CD14-positive monocyte (primary cell): ENCODE data around the gene FNDC3A. TPM values are rescaled to one million over a fixed set of nuclear protein-coding genes. Genes with fewer than 3 reads are reported as not detected.

Source experiments
- DNase-seq, 3 donors: peaks; one replicate each; pipeline ENCODE4 v3.0.0-alpha.2; 2011 to 2022
- H2AFZ ChIP-seq: 2 replicates; pipeline ENCODE4 v1.6.0; 2012; ENCODE audit warnings: mild to moderate bottlenecking, low read depth, low read length, inconsistent platforms; ENCODE audit not compliant: insufficient read depth, poor library complexity, severe bottlenecking
- H3K27ac ChIP-seq, 2 donors: 1 replicate in 1 of 2; 2 replicates in 1 of 2; pipeline ENCODE4 v1.5.1; 2012 to 2013; ENCODE audit warnings: low read length in 2 of 2, control low read depth in 1 of 2, inconsistent platforms in 1 of 2, low read depth in 1 of 2, mild to moderate bottlenecking in 1 of 2
- H3K27me3 ChIP-seq, 2 donors: one replicate each; pipeline versions ENCODE4 v1.6.0 to v1.6.1; 2011 to 2013; ENCODE audit warnings: low read length in 2 of 2; ENCODE audit not compliant: control insufficient read depth in 2 of 2, insufficient read depth in 2 of 2
- H3K36me3 ChIP-seq, 2 donors: replicated peaks in 1 of 2; 1 replicate in 1 of 2; 2 replicates in 1 of 2; pipeline versions ENCODE4 v1.5.1 to v1.6.1; 2012 to 2013; ENCODE audit warnings: low read length in 2 of 2, control low read depth in 1 of 2, inconsistent platforms in 1 of 2, mild to moderate bottlenecking in 1 of 2; ENCODE audit not compliant: insufficient read depth in 2 of 2, control insufficient read depth in 1 of 2
- H3K4me1 ChIP-seq, 2 donors: 1 replicate in 1 of 2; 2 replicates in 1 of 2; pipeline versions ENCODE4 v1.5.1 to v1.6.1; 2012 to 2013; ENCODE audit warnings: low read length in 2 of 2, control low read depth in 1 of 2, inconsistent platforms in 1 of 2, mild to moderate bottlenecking in 1 of 2, moderate library complexity in 1 of 2; ENCODE audit not compliant: insufficient read depth in 2 of 2, control insufficient read depth in 1 of 2
- H3K4me2 ChIP-seq: replicated peaks from 2 replicates; pipeline ENCODE3; 2012; ENCODE audit warnings: low read length, moderate library complexity, mild to moderate bottlenecking; ENCODE audit not compliant: poor library complexity, severe bottlenecking; ENCODE audit errors: extremely low read depth
- H3K4me3 ChIP-seq, 3 experiments: fragments of 200-600 bp in 1 of 3; sonication (generic) in 1 of 3; replicated peaks in 1 of 3; 1 replicate in 2 of 3; 2 replicates in 1 of 3; pipeline ENCODE4 v1.5.1; 2011 to 2013; ENCODE audit warnings: low read length in 3 of 3, mild to moderate bottlenecking in 3 of 3, control low read depth in 2 of 3, low read depth in 2 of 3, inconsistent platforms in 1 of 3, moderate library complexity in 1 of 3
- H3K79me2 ChIP-seq: 2 replicates; pipeline ENCODE4 v1.6.0; 2012; ENCODE audit warnings: mild to moderate bottlenecking, control low read depth, inconsistent platforms, low read length, moderate library complexity; ENCODE audit not compliant: insufficient read depth
- H3K9ac ChIP-seq: 2 replicates; pipeline ENCODE4 v1.6.0; 2017; ENCODE audit warnings: low read length, mild to moderate bottlenecking; ENCODE audit not compliant: insufficient read depth, poor library complexity, severe bottlenecking
- H3K9me3 ChIP-seq, 2 donors: replicated peaks in 1 of 2; 1 replicate in 1 of 2; 2 replicates in 1 of 2; pipeline versions ENCODE4 v1.5.1 to v1.6.1; 2012 to 2013; ENCODE audit warnings: low read length in 2 of 2, control low read depth in 1 of 2; ENCODE audit not compliant: control insufficient read depth in 1 of 2, insufficient read depth in 1 of 2
- H4K20me1 ChIP-seq: 2 replicates; pipeline ENCODE4 v1.6.0; 2012; ENCODE audit warnings: mild to moderate bottlenecking, low read length, control low read depth, moderate library complexity; ENCODE audit not compliant: insufficient read depth
- H3K27ac Mint-ChIP-seq, 7 donors: one replicate each; pipeline ENCODE4 v1.8.0; 2020; ENCODE audit warnings: mild to moderate bottlenecking in 7 of 7, mixed read lengths in 7 of 7, moderate library complexity in 6 of 7, inconsistent platforms in 2 of 7
- H3K27me3 Mint-ChIP-seq, 3 donors: one replicate each; pipeline ENCODE4 v1.8.0; 2021 to 2022; ENCODE audit warnings: low read depth in 3 of 3, mild to moderate bottlenecking in 3 of 3, mixed read lengths in 3 of 3, moderate library complexity in 3 of 3, inconsistent platforms in 1 of 3
- H3K36me3 Mint-ChIP-seq, 2 donors: one replicate each; pipeline ENCODE4 v1.8.0; 2020; ENCODE audit warnings: mixed read lengths in 2 of 2, inconsistent platforms in 1 of 2, mild to moderate bottlenecking in 1 of 2
- H3K4me1 Mint-ChIP-seq: one replicate; pipeline ENCODE4 v1.8.0; 2020; ENCODE audit warnings: mild to moderate bottlenecking, mixed read lengths
- H3K4me3 Mint-ChIP-seq, 2 donors: one replicate each; pipeline ENCODE4 v1.8.0; 2020; ENCODE audit warnings: mild to moderate bottlenecking in 2 of 2, mixed read lengths in 2 of 2, moderate library complexity in 1 of 2
- H3K9me3 Mint-ChIP-seq, 7 donors: one replicate each; pipeline ENCODE4 v1.8.0; 2020 to 2022; ENCODE audit warnings: mixed read lengths in 7 of 7, mild to moderate bottlenecking in 6 of 7, moderate library complexity in 6 of 7, inconsistent platforms in 2 of 7
- WGBS: methylation state at CpG from one replicate; pipeline ENCODE4 v1.1.5; 2013; ENCODE audit warnings: missing lambda C conversion rate; ENCODE audit not compliant: insufficient coverage; 5-methylcytosine and 5-hydroxymethylcytosine counted together
- intact Hi-C, 2 donors: fragments of 100-400 bp; cut with micrococcal nuclease; formaldehyde crosslinking; loops; one replicate each; pipeline versions ENCODE4 v1.15.0 to v1.15.1; 2023
- polyA plus RNA-seq, 3 donors: library from polyadenylated mRNA; depleted of rRNA in 1 of 3; unstranded in 2 of 3; stranded (reverse) in 1 of 3; fragments of 300-500 nt in 2 of 3; fragments of >200 nt in 1 of 3; fragmentation: Illumina TruSeq in 2 of 3; gene quantifications; 1 replicate in 2 of 3; 2 replicates in 1 of 3; pipeline ENCODE4 v1.2.3, GENCODE V29; 2012 to 2021
- TF ChIP-seq, protein P1 (sequence below): fragments of 200-600 bp; IDR thresholded peaks from one replicate; pipeline ENCODE4 v1.8.0; 2022; ENCODE audit warnings: antibody characterized with exemption, mild to moderate bottlenecking

Gene FNDC3A
- polyA plus RNA-seq, 3 donors, result 8.3 to 27.0 (median 12.0) TPM

DNA sequence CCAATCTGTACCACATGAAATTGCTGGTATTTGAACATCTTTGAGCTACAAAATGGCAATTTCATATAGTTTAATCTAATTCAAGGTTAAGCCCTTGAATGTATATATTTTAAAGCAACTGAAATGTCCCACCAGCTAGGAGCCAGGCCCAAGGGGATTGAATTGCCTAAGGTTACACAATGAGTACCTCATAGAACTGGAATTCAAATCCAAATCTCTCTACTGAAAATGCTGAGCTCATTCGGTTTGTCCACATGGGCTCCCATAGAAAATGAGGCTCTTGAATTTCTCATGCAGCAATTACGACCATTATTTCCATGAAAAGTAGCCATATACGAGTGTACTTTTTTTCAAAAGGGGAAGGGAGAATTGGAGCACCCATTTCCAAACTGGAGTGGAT is 31.5 kb upstream of the FNDC3A start:
- intact Hi-C loops, result no loop called here
- Mint-ChIP-seq H3K27ac (no peak overlapping the region), H3K9me3 (peaks cover 0 to 3% (median 0%) of the 10 kb centered on the region in 7 donors), H3K27me3 (peaks cover 0 to 2% (median 1%) of the 10 kb centered on the region in 3 donors), H3K4me3 (no peak overlapping the region), H3K4me1 (peaks cover 2% of the 10 kb centered on the region), H3K36me3 (no peaks in the 10 kb centered on the region)
- H3K4me1 ChIP-seq, result no peaks in the 10 kb centered on the region
- WGBS, result 100% methylated on average over 1 of the region's 3 CpGs
- H4K20me1 ChIP-seq, result no peaks in the 10 kb centered on the region
- H2AFZ ChIP-seq, result no peak overlapping the region
- no peaks in the 10 kb centered on the region for H3K27me3 ChIP-seq
- no peak overlapping the region for H3K27ac ChIP-seq
- H3K79me2 ChIP-seq, result no peaks in the 10 kb centered on the region
- no peaks in the 10 kb centered on the region for H3K36me3 ChIP-seq
- no peaks in the 10 kb centered on the region for H3K9me3 ChIP-seq
- no peak overlapping the region for H3K4me3 ChIP-seq
- H3K4me2 ChIP-seq, result no peak overlapping the region
- TF ChIP-seq, protein P1, sequence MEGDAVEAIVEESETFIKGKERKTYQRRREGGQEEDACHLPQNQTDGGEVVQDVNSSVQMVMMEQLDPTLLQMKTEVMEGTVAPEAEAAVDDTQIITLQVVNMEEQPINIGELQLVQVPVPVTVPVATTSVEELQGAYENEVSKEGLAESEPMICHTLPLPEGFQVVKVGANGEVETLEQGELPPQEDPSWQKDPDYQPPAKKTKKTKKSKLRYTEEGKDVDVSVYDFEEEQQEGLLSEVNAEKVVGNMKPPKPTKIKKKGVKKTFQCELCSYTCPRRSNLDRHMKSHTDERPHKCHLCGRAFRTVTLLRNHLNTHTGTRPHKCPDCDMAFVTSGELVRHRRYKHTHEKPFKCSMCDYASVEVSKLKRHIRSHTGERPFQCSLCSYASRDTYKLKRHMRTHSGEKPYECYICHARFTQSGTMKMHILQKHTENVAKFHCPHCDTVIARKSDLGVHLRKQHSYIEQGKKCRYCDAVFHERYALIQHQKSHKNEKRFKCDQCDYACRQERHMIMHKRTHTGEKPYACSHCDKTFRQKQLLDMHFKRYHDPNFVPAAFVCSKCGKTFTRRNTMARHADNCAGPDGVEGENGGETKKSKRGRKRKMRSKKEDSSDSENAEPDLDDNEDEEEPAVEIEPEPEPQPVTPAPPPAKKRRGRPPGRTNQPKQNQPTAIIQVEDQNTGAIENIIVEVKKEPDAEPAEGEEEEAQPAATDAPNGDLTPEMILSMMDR, result no peak
- H3K9ac ChIP-seq, result no peak overlapping the region
- no peak for DNase-seq

DNA sequence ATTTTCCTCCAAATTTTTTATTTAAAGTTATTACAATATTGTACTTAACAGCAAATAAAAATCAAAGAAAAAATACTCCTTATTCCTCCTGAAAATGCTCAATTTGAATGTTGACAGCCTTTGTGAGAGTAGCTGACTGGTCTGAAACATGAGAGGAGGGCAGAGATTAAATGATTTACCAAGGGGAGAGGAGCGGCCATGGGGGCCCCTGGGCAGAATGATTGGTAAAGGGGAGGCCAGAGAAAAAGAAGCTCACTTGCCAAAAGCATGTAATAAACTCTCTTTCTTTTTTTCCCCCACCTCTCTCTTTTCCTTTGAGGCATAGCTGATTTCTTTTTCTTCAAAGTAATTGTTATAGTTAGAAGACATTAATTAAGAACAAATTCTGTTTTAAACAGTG is 30.1 kb upstream of the FNDC3A start:
- no CpG with 5 or more reads among the region's 1 CpG for WGBS

More for the DNA sequence above, 30.1 kb upstream of the FNDC3A start:
- H3K4me1 Mint-ChIP-seq, result peaks cover 2% of the 10 kb centered on the region
- no peak overlapping the region for H3K4me3 ChIP-seq
- H4K20me1 ChIP-seq, result no peaks in the 10 kb centered on the region
- H3K27me3 ChIP-seq, result no peaks in the 10 kb centered on the region
- H3K4me2 ChIP-seq, result no peak overlapping the region
- H3K9me3 Mint-ChIP-seq, result peaks cover 0 to 2% (median 0%) of the 10 kb centered on the region in 7 donors
- TF ChIP-seq, protein P1, result no peak
- no peak overlapping the region for H3K9ac ChIP-seq
- H3K27ac Mint-ChIP-seq, result peak overlapping the region in 1 of 7 donors; percentile 33
- intact Hi-C loops, result no loop called here
- peaks cover 0 to 2% (median 2%) of the 10 kb centered on the region in 3 donors for H3K27me3 Mint-ChIP-seq
- no peak overlapping the region for H3K27ac ChIP-seq
- no peak for DNase-seq
- no peaks in the 10 kb centered on the region for H3K79me2 ChIP-seq
- H3K4me1 ChIP-seq, result no peaks in the 10 kb centered on the region
- no peaks in the 10 kb centered on the region for H3K9me3 ChIP-seq
- no peaks in the 10 kb centered on the region for H3K36me3 ChIP-seq
- peak overlapping the region in 1 of 2 donors; percentile 22 for H3K4me3 Mint-ChIP-seq
- no peaks in the 10 kb centered on the region for H3K36me3 Mint-ChIP-seq
- H2AFZ ChIP-seq, result no peak overlapping the region
